PC-3 (cell line): ENCODE measurements around the gene DNAJC10.

Experiments
- EZH2 ChIP-seq: fragments of 300-600 bp; sonication (generic); IDR thresholded peaks from one replicate; pipeline ENCODE4 v1.6.1; 2017; ENCODE audit warnings: antibody characterized with exemption, mild to moderate bottlenecking, low read length; ENCODE audit not compliant: unreplicated experiment
- EZH2phosphoT487 ChIP-seq: fragments of 300-600 bp; sonication (generic); IDR thresholded peaks from 2 replicates; pipeline ENCODE4 v1.6.1; 2018; ENCODE audit warnings: mild to moderate bottlenecking, antibody characterized with exemption, low read length, borderline replicate concordance
- TF ChIP-seq, protein P1 (sequence below): fragments of 300-600 bp; sonication (generic); conservative IDR thresholded peaks from 2 replicates; pipeline ENCODE4 v1.5.1; 2017; ENCODE audit warnings: antibody characterized with exemption, low read depth, mild to moderate bottlenecking, low read length

DNA sequence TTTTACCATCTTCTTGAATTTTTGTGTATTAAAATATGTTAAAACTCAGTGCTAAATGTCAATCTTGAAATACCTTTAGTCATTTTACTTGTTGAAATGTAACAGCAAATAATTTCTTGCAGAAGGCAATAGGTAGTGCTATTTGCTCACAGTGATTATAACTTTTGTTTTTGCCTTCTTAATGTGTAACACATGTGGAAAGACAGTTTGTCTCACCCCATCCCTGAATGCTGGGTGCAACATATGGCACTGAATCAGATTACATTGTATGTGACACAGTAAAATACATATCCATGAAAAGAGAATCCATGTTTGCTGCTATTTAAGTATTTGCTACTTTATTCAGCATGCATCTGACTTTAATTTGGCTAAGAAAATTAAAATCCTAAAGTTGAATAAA lies 115.0 kb downstream of the DNAJC10 start:
- TF ChIP-seq, protein P1, sequence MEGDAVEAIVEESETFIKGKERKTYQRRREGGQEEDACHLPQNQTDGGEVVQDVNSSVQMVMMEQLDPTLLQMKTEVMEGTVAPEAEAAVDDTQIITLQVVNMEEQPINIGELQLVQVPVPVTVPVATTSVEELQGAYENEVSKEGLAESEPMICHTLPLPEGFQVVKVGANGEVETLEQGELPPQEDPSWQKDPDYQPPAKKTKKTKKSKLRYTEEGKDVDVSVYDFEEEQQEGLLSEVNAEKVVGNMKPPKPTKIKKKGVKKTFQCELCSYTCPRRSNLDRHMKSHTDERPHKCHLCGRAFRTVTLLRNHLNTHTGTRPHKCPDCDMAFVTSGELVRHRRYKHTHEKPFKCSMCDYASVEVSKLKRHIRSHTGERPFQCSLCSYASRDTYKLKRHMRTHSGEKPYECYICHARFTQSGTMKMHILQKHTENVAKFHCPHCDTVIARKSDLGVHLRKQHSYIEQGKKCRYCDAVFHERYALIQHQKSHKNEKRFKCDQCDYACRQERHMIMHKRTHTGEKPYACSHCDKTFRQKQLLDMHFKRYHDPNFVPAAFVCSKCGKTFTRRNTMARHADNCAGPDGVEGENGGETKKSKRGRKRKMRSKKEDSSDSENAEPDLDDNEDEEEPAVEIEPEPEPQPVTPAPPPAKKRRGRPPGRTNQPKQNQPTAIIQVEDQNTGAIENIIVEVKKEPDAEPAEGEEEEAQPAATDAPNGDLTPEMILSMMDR, result no peak
- TF ChIP-seq EZH2 (no peak), EZH2phosphoT487 (no peak)
